Brain microvascular endothelial cell (primary cell): ENCODE results near the gene OR5T3.
"Not testable (repeated sequence)": the region's sequence is repeated elsewhere in the genome, so short reads cannot be mapped to it uniquely, and the experiment has no call there.

Experiments used
- DNase-seq: peaks from one replicate; pipeline ENCODE4 v3.0.0-alpha.2; 2020
- H3K27ac ChIP-seq: fragments of 250-450 bp; sonication (Bioruptor Pico); 2 replicates; pipeline ENCODE4 v1.5.1; 2020; ENCODE audit warnings: mild to moderate bottlenecking, moderate library complexity
- H3K27me3 ChIP-seq: fragments of 250-450 bp; sonication (Bioruptor Pico); replicated peaks from 2 replicates; pipeline ENCODE4 v1.5.1; 2020; ENCODE audit warnings: mild to moderate bottlenecking
- H3K36me3 ChIP-seq: fragments of 250-450 bp; sonication (Bioruptor Pico); replicated peaks from 2 replicates; pipeline ENCODE4 v1.5.1; 2020; ENCODE audit warnings: mild to moderate bottlenecking
- H3K4me3 ChIP-seq: 2 replicates; pipeline ENCODE4 v1.5.1; 2011; ENCODE audit warnings: low read depth, mild to moderate bottlenecking, control low read depth, low read length, moderate library complexity
- CTCF ChIP-seq: IDR thresholded peaks from 2 replicates; pipeline ENCODE4 v1.5.1; 2011; ENCODE audit warnings: low read depth, mild to moderate bottlenecking, moderate library complexity, low read length, control low read depth, inconsistent platforms; ENCODE audit errors: missing control alignments
- in situ Hi-C: cut with HindIII; loops from 2 replicates; pipeline ENCODE4 v1.10.0; 2017; ENCODE audit warnings: low sequenced_read_pairs, low pct_ligation_motif_present

OR5T3 gene

GRCh38 chr11:56251954-56252353, at the start of gene OR5T3:
Gene OR5T3 (plus strand): TSS chr11:56252254. CDS start chr11:56252254, 0 bp downstream.
- no peak for DNase-seq
- in situ Hi-C loops: no loop called here
- no peak for TF ChIP-seq CTCF
- Histone ChIP-seq H3K4me3 (no peak within 1 kb of the TSS), H3K36me3 (no peaks in the 10 kb centered on the region), H3K27me3 (no peaks in the 10 kb centered on the region), H3K27ac (no peak within 1 kb of the TSS)

GRCh38 chr11:56207790-56208189, 44.3 kb upstream of the OR5T3 start:
- H3K36me3 ChIP-seq: no peaks in the 10 kb centered on the region
- no peak for DNase-seq
- H3K4me3 ChIP-seq: no peak overlapping the region
- no peaks in the 10 kb centered on the region for H3K27me3 ChIP-seq
- in situ Hi-C loops: no loop called here
- no peak for TF ChIP-seq CTCF
- H3K27ac ChIP-seq: no peak overlapping the region

- Histone ChIP-seq H3K27me3 (no peaks in the 10 kb centered on the region), H3K27ac (no peak overlapping the region), H3K4me3 (no peak overlapping the region), H3K36me3 (no peaks in the 10 kb centered on the region)
- DNase-seq: no peak
- in situ Hi-C loops: no loop called here
- no peak for TF ChIP-seq CTCF
Observed at GRCh38 chr11:56214537-56214936, 37.5 kb upstream of the OR5T3 start.

GRCh38 chr11:56219735-56220134, 32.3 kb upstream of the OR5T3 start:
- H3K27ac ChIP-seq, DNase-seq, H3K27me3 ChIP-seq, H3K36me3 ChIP-seq, in situ Hi-C loops, H3K4me3 ChIP-seq: not testable (repeated sequence)

GRCh38 chr11:56234155-56234554, 17.9 kb upstream of the OR5T3 start, which contains the start of gene OR5T2:
Gene OR5T2 (minus strand): TSS chr11:56234255. CDS start chr11:56233062, 1,193 bp downstream.
- H3K4me3 ChIP-seq: no peak within 1 kb of the TSS
- TF ChIP-seq CTCF: no peak
- H3K27ac ChIP-seq: no peak within 1 kb of the TSS
- H3K36me3 ChIP-seq: no peaks in the 10 kb centered on the region
- in situ Hi-C loops: no loop called here
- no peak for DNase-seq
- H3K27me3 ChIP-seq: no peaks in the 10 kb centered on the region

GRCh38 chr11:56271092-56271491, 19.0 kb downstream of the OR5T3 start:
- Histone ChIP-seq H3K4me3 (no peak overlapping the region), H3K27ac (no peak overlapping the region), H3K27me3 (no peaks in the 10 kb centered on the region), H3K36me3 (no peaks in the 10 kb centered on the region)
- DNase-seq: no peak
- no peak for TF ChIP-seq CTCF
- in situ Hi-C loops: no loop called here
